ENCODE measurements around the gene NWD2.

The NWD2 gene

GRCh38 chr4:37452952-37453280 lies 208.4 kb downstream of the NWD2 start:
- ChIA-PET POLR2A (no interaction called here), CTCF (interaction anchor here (0.8 to 2.6 kb wide), 8 partner anchors 17 to 349 kb away, joined by 3 to 7 read pairs (median 4); no protein-coding TSS in a partner anchor)
- no peak for DNase-seq (ENCODE audit: low read depth, low spot score)
- peak; percentile 31 for TF ChIP-seq CTCF (IDR thresholded peaks at IDR 0.05; ENCODE audit: insufficient read depth, low read length, missing control alignments)
- no peak overlapping the region for H3K4me3 ChIP-seq (ENCODE audit: low read depth, low read length)

GRCh38 chr4:37453281-37453998 lies 208.9 kb downstream of the NWD2 start:
- ChIA-PET POLR2A (no interaction called here), CTCF (interaction anchor here (0.8 to 2.6 kb wide), 8 partner anchors 17 to 348 kb away, joined by 3 to 7 read pairs (median 4); no protein-coding TSS in a partner anchor)
- no peak for DNase-seq (ENCODE audit: low read depth, low spot score)
- H3K4me3 ChIP-seq (ENCODE audit: low read depth, low read length), result peak overlapping the region; percentile 42
- TF ChIP-seq CTCF (IDR thresholded peaks at IDR 0.05; ENCODE audit: insufficient read depth, low read length, missing control alignments), result no peak

- ChIA-PET CTCF (interaction anchor here (1.4 to 2.6 kb wide), 4 partner anchors 23 to 348 kb away, joined by 3 to 7 read pairs (median 4); no protein-coding TSS in a partner anchor), POLR2A (no interaction called here)
- peak overlapping the region; percentile 8; the same call in 1 of the 2 replicates for H3K4me3 ChIP-seq (ENCODE audit: low read depth, low read length)
- TF ChIP-seq CTCF (IDR thresholded peaks at IDR 0.05; ENCODE audit: insufficient read depth, low read length, missing control alignments), result no peak
- no peak for DNase-seq (ENCODE audit: low read depth, low spot score)
Measured at GRCh38 chr4:37453999-37454800, 209.7 kb downstream of the NWD2 start.

- no peak overlapping the region for H3K4me3 ChIP-seq (ENCODE audit: low read depth, low read length)
Measured at GRCh38 chr4:37455301-37456131, 211.0 kb downstream of the NWD2 start.

GRCh38 chr4:37461801-37462200 lies 217.3 kb downstream of the NWD2 start:
- TF ChIP-seq CTCF (IDR thresholded peaks at IDR 0.05; ENCODE audit: insufficient read depth, low read length, missing control alignments), result no peak
- CTCF ChIA-PET, result no interaction called here

More at GRCh38 chr4:37455301-37456131, 211.0 kb downstream of the NWD2 start:
- ChIA-PET CTCF (no interaction called here), POLR2A (no interaction called here)
- TF ChIP-seq CTCF (IDR thresholded peaks at IDR 0.05; ENCODE audit: insufficient read depth, low read length, missing control alignments), result no peak
- DNase-seq (ENCODE audit: low read depth, low spot score), result no peak

More at GRCh38 chr4:37461801-37462200, 217.3 kb downstream of the NWD2 start:
- no peak overlapping the region for H3K4me3 ChIP-seq (ENCODE audit: low read depth, low read length)
- no peak for DNase-seq (ENCODE audit: low read depth, low spot score)
- POLR2A ChIA-PET, result no interaction called here

All from AG04449 (cell line).